ENCODE measurements around the gene TNP2.

The TNP2 gene

DNA sequence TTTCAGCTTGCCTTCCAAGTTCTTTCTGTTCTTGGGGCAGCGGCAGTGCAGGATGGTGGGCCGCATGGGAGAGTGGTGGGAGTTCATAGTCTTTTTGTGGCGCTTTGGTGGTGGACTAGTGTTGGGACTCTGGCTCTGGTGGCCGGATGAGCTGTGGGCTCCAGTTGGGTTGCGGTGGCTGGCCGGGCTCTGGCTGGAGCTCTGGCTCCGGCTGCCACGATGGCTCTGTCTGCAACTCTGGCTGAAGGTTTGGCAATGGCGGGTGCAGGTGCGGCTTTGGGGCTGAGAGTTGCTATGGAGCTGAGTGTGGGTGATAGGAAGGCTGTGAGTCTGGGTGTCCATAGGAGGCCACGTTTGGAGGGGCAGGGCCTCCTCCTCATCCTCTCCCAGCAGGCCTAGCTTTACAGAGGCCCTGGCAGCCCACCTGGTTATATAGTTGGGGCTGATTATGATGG is at the start of gene TNP2:
Gene TNP2, minus strand, starts transcription at position 405 of the 455 bp plus-strand sequence. Its CDS starts 63 bp downstream, at position 342.
- ATAC-seq (ENCODE audit: insufficient read depth, low read depth) (no peak), DNase-seq (no peak)
- H3K4me3 ChIP-seq (ENCODE audit: low read depth in 1 of 2, low read length in 2 of 2) = no peak within 1 kb of the TSS
- no peak within 1 kb of the TSS for H3K27ac ChIP-seq (ENCODE audit: low read length)
- no peaks in the 10 kb centered on the region for H3K36me3 ChIP-seq (ENCODE audit: insufficient read depth, low read length)
- no peaks in the 10 kb centered on the region for H3K9me3 ChIP-seq (ENCODE audit: insufficient read depth, low read length, severe bottlenecking)
- H3K4me1 ChIP-seq (ENCODE audit: insufficient read depth, low read length) = no peaks in the 10 kb centered on the region
- TF ChIP-seq, protein P1, sequence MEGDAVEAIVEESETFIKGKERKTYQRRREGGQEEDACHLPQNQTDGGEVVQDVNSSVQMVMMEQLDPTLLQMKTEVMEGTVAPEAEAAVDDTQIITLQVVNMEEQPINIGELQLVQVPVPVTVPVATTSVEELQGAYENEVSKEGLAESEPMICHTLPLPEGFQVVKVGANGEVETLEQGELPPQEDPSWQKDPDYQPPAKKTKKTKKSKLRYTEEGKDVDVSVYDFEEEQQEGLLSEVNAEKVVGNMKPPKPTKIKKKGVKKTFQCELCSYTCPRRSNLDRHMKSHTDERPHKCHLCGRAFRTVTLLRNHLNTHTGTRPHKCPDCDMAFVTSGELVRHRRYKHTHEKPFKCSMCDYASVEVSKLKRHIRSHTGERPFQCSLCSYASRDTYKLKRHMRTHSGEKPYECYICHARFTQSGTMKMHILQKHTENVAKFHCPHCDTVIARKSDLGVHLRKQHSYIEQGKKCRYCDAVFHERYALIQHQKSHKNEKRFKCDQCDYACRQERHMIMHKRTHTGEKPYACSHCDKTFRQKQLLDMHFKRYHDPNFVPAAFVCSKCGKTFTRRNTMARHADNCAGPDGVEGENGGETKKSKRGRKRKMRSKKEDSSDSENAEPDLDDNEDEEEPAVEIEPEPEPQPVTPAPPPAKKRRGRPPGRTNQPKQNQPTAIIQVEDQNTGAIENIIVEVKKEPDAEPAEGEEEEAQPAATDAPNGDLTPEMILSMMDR (IDR thresholded peaks at IDR 0.05; ENCODE audit: borderline replicate concordance, extremely low read depth, low read length, poor library complexity, severe bottlenecking) = no peak
- no peak for TF ChIP-seq EZH2 (IDR thresholded peaks at IDR 0.05; ENCODE audit: borderline replicate concordance, low read depth, low read length, severe bottlenecking)
- H3K4me2 ChIP-seq (ENCODE audit: insufficient read depth, low read length) = no peak within 1 kb of the TSS
- H2AFZ ChIP-seq (ENCODE audit: low read depth, low read length) = no peak within 1 kb of the TSS
- no peaks in the 10 kb centered on the region for H4K20me1 ChIP-seq (ENCODE audit: insufficient read depth, low read length)
- H3K27me3 ChIP-seq (ENCODE audit: insufficient read depth, low read length, poor library complexity) = no peaks in the 10 kb centered on the region
- H3K9ac ChIP-seq (ENCODE audit: low read depth, low read length) = no peak within 1 kb of the TSS
- H3K79me2 ChIP-seq (ENCODE audit: insufficient read depth, low read length) = no peaks in the 10 kb centered on the region

DNA sequence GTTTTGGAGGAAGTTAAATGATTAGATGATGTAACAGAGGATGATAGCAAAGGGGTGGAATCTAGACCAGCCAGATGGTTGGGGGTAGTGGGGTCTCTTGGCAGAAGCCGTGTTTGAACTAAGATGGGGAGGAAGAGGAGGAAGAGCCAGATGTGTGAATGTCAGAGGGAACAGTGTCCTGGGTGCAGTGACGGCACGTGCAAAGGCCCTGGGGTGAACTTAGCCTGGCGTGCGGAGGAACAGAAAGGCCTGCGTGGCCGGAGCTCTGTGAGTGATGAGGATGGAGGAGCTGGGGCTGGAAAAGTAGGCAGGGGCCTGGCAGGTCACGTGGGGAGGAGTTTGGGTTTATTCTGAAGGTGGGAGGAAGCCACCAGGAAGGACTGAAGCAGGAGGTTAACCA is 49.7 kb upstream of the TNP2 start:
- no peak overlapping the region for H2AFZ ChIP-seq (ENCODE audit: low read depth, low read length)
- TF ChIP-seq, protein P1 (IDR thresholded peaks at IDR 0.05; ENCODE audit: borderline replicate concordance, extremely low read depth, low read length, poor library complexity, severe bottlenecking) = no peak
- 0 out of 2 replicates have a peak, but pooled peaks cover 2% of the 10 kb centered on the region for H4K20me1 ChIP-seq (ENCODE audit: insufficient read depth, low read length)
- H3K4me1 ChIP-seq (ENCODE audit: insufficient read depth, low read length) = no peaks in the 10 kb centered on the region
- ATAC-seq (ENCODE audit: insufficient read depth, low read depth) = no peak
- H3K4me2 ChIP-seq (ENCODE audit: insufficient read depth, low read length) = no peak overlapping the region
- H3K9me3 ChIP-seq (ENCODE audit: insufficient read depth, low read length, severe bottlenecking) = no peaks in the 10 kb centered on the region
- H3K36me3 ChIP-seq (ENCODE audit: insufficient read depth, low read length) = no peaks in the 10 kb centered on the region
- no peak for DNase-seq
- no peak overlapping the region for H3K27ac ChIP-seq (ENCODE audit: low read length)
- H3K9ac ChIP-seq (ENCODE audit: low read depth, low read length) = no peak overlapping the region
- no peak overlapping the region for H3K4me3 ChIP-seq (ENCODE audit: low read depth in 1 of 2, low read length in 2 of 2)
- H3K79me2 ChIP-seq (ENCODE audit: insufficient read depth, low read length) = no peaks in the 10 kb centered on the region
- H3K27me3 ChIP-seq (ENCODE audit: insufficient read depth, low read length, poor library complexity) = no peaks in the 10 kb centered on the region

DNA sequence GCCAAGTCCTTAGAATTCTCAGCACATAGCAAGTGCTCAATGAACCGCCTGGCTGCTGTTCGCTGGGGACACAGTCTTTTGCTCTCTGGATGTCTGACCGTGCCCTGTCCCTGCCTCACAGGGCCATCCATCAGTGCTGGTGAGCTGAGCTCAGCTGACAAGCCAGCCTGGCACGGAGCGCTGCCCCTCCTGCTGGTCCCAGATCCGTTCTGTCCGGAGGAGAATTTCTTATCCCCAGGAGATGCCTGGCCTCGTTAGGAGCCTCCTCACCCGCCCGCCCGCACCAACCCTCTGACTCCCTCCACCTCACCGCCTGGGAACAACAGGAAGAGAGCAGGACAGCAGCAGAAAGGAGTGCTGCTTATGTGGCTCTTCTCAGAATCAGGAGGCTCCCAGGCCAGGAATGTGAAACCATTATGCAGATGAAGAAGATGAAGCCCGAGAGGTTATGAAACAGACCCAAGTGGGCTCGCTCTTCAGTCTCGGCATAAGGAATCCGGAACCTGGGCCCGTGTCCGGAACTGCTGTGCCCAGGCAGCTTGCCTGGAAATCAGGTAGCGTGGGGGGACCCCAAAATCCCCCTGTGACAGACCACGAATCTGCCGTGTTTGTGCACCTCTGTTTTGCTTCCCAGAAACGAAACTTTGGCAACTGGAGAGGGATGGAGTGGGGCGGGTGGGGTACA is 47.3 kb upstream of the TNP2 start:
- H3K4me2 ChIP-seq (ENCODE audit: insufficient read depth, low read length) = no peak overlapping the region
- no peak overlapping the region for H3K9ac ChIP-seq (ENCODE audit: low read depth, low read length)
- peaks cover 17% of the 10 kb centered on the region for H3K4me1 ChIP-seq (ENCODE audit: insufficient read depth, low read length)
- no peaks in the 10 kb centered on the region for H3K79me2 ChIP-seq (ENCODE audit: insufficient read depth, low read length)
- H3K27me3 ChIP-seq (ENCODE audit: insufficient read depth, low read length, poor library complexity) = no peaks in the 10 kb centered on the region
- no peaks in the 10 kb centered on the region for H3K36me3 ChIP-seq (ENCODE audit: insufficient read depth, low read length)
- H4K20me1 ChIP-seq (ENCODE audit: insufficient read depth, low read length) = 0 out of 2 replicates have a peak, but pooled peaks cover 2% of the 10 kb centered on the region
- ATAC-seq (ENCODE audit: insufficient read depth, low read depth) = no peak
- H3K9me3 ChIP-seq (ENCODE audit: insufficient read depth, low read length, severe bottlenecking) = no peaks in the 10 kb centered on the region
- no peak for TF ChIP-seq EZH2 (IDR thresholded peaks at IDR 0.05; ENCODE audit: borderline replicate concordance, low read depth, low read length, severe bottlenecking)
- TF ChIP-seq, protein P1 (IDR thresholded peaks at IDR 0.05; ENCODE audit: borderline replicate concordance, extremely low read depth, low read length, poor library complexity, severe bottlenecking) = no peak
- H3K27ac ChIP-seq (ENCODE audit: low read length) = no peak overlapping the region
- DNase-seq = no peak
- H2AFZ ChIP-seq (ENCODE audit: low read depth, low read length) = no peak overlapping the region
- H3K4me3 ChIP-seq (ENCODE audit: low read depth in 1 of 2, low read length in 2 of 2) = no peak overlapping the region
